Suprapubic skin (tissue), 3 donors: Measurements from ENCODE around the gene RIPOR3.
"Not testable (repeated sequence)": the region's sequence is repeated elsewhere in the genome, so short reads cannot be mapped to it uniquely, and the experiment has no call there.

Experiments
- CTCF ChIP-seq, 2 donors: fragments of 200-600 bp in 1 of 2; fragments of 450-650 bp in 1 of 2; sonication (generic) in 1 of 2; IDR thresholded peaks; one replicate each; pipeline ENCODE4 v1.5.1; 2016 to 2019; ENCODE audit warnings: antibody characterized with exemption in 2 of 2, mild to moderate bottlenecking in 1 of 2, moderate library complexity in 1 of 2
- EP300 ChIP-seq: sonication (generic); formaldehyde crosslinking; IDR thresholded peaks from one replicate; pipeline ENCODE4 v1.6.1; 2017; ENCODE audit warnings: antibody characterized with exemption
- POLR2A ChIP-seq, 2 donors: fragments of 450-650 bp; IDR thresholded peaks; one replicate each; pipeline ENCODE4 v1.6.1; 2017; ENCODE audit warnings: antibody characterized with exemption in 2 of 2, mild to moderate bottlenecking in 2 of 2, moderate library complexity in 2 of 2

GRCh38 chr20:50671010-50671409, 20.3 kb downstream of the RIPOR3 start:
- not testable (repeated sequence) for TF ChIP-seq POLR2A (IDR thresholded peaks at IDR 0.05); CTCF (IDR thresholded peaks at IDR 0.05); EP300
